GM12878 (cell line): ENCODE data around the gene TMEM161A. TPM values are rescaled to one million over a fixed set of nuclear protein-coding genes. Genes with fewer than 3 reads are reported as not detected.
A peak's percentile ranks its signal among the peaks of the same experiment; 100 is the strongest.
"Not testable (repeated sequence)": the region's sequence is repeated elsewhere in the genome, so short reads cannot be mapped to it uniquely, and the experiment has no call there.

ENCODE experiments used
- ATAC-seq: fragments of 200-7000 bp; cut with Tn5 transposase; 3 replicates; pipeline ENCODE4 v1.9.1; 2020; ENCODE audit warnings: mild to moderate bottlenecking, moderate library complexity
- BruUV-seq: library from RNA; stranded (reverse); fragments of 400-500 nt; replicated peaks from 2 replicates; lab custom pipeline; 2021; lab: Mats Ljungman, UMichigan
- CTCF ChIA-PET: fragments of 300-600 bp; sonication (Branson Sonifier 250); formaldehyde crosslinking; extraction: SDS; loops from one replicate; lab custom pipeline; 2021; ENCODE audit warnings: inconsistent platforms; lab: Yijun Ruan, JAX
- POLR2A ChIA-PET: fragments of 350-600 bp; formaldehyde crosslinking; extraction: SDS; loops from one replicate; lab custom pipeline; 2021; ENCODE audit warnings: inconsistent platforms; lab: Charles Lee
- RAD21 ChIA-PET: fragments of 300-600 bp; sonication (Branson Sonifier 250); formaldehyde crosslinking; loops from one replicate; lab custom pipeline; 2023; ENCODE audit warnings: antibody characterized with exemption; ENCODE audit not compliant: unreplicated experiment; lab: Charles Lee
- SMC1A ChIA-PET: fragments of 300-600 bp; sonication (Branson Sonifier 250); formaldehyde crosslinking; loops from one replicate; lab custom pipeline; 2023; ENCODE audit not compliant: unreplicated experiment, uncharacterized antibody; lab: Charles Lee
- DNase-seq: peaks from one replicate; pipeline ENCODE4 v3.0.0-alpha.2; 2011; ENCODE audit warnings: low read depth, low spot score
- FAIRE-seq: peaks from 3 replicates; lab custom pipeline; 2011; peaks lifted over from hg19 to GRCh38; lab: Jason Lieb, UNC
- H2AFZ ChIP-seq: 2 replicates; pipeline ENCODE4 v1.6.0; 2011; ENCODE audit warnings: low read depth, low read length, control low read depth; ENCODE audit not compliant: control insufficient read depth
- H3K27ac ChIP-seq: 2 replicates; pipeline ENCODE4 v1.5.1; 2011; ENCODE audit warnings: control low read depth; ENCODE audit not compliant: control insufficient read depth, insufficient read depth
- H3K27me3 ChIP-seq, 2 experiments: replicated peaks in 1 of 2; 2 replicates each; pipeline versions ENCODE4 v1.6.0 to v1.6.1; 2011; ENCODE audit warnings: low read length in 1 of 2; ENCODE audit not compliant: control insufficient read depth in 2 of 2, insufficient read depth in 2 of 2
- H3K36me3 ChIP-seq, 2 experiments: 2 replicates each; pipeline ENCODE4 v1.5.1; 2011; ENCODE audit warnings: low read length in 1 of 2; ENCODE audit not compliant: control insufficient read depth in 2 of 2, insufficient read depth in 2 of 2
- H3K4me1 ChIP-seq: 2 replicates; pipeline ENCODE4 v1.6.1; 2011; ENCODE audit warnings: mild to moderate bottlenecking, low read length, moderate library complexity, mixed read lengths; ENCODE audit not compliant: control insufficient read depth, insufficient read depth
- H3K4me2 ChIP-seq: 2 replicates; pipeline ENCODE4 v1.6.0; 2011; ENCODE audit warnings: control low read depth; ENCODE audit not compliant: control insufficient read depth, insufficient read depth
- H3K4me3 ChIP-seq: fragments of 200-600 bp; sonication (generic); 2 replicates; pipeline ENCODE4 v1.5.1; 2016
- H3K79me2 ChIP-seq: 2 replicates; pipeline ENCODE4 v1.6.0; 2011; ENCODE audit warnings: low read length; ENCODE audit not compliant: control insufficient read depth, insufficient read depth
- H3K9ac ChIP-seq: 2 replicates; pipeline ENCODE4 v1.8.0; 2011; ENCODE audit warnings: low read length, control low read depth, mixed read lengths; ENCODE audit not compliant: control insufficient read depth, insufficient read depth
- H3K9me3 ChIP-seq: replicated peaks from 3 replicates; pipeline ENCODE4 v1.5.1; 2011; ENCODE audit warnings: mild to moderate bottlenecking, low read length; ENCODE audit not compliant: control insufficient read depth, insufficient read depth
- H4K20me1 ChIP-seq: 2 replicates; pipeline ENCODE4 v1.6.0; 2011; ENCODE audit not compliant: control insufficient read depth, insufficient read depth
- CEBPB ChIP-seq, 2 experiments: fragments of 150-350 bp in 1 of 2; IDR thresholded peaks; 2 replicates each; pipeline ENCODE4 v1.6.1; 2012 to 2014; ENCODE audit warnings: low read depth in 2 of 2, low read length in 2 of 2, borderline replicate concordance in 1 of 2, inconsistent platforms in 1 of 2
- MYC ChIP-seq: IDR thresholded peaks from 2 replicates; pipeline ENCODE4 v1.6.1; 2011; ENCODE audit warnings: mild to moderate bottlenecking, low read length, moderate library complexity, inconsistent platforms; ENCODE audit not compliant: insufficient read depth, insufficient replicate concordance, insufficient read length, severe bottlenecking
- PAX5 ChIP-seq: IDR thresholded peaks from 2 replicates; pipeline ENCODE4 v1.6.1; 2011; ENCODE audit warnings: low read depth, low read length, borderline replicate concordance
- POU2F2 ChIP-seq: IDR thresholded peaks from 3 replicates; pipeline ENCODE4 v1.6.1; 2011; ENCODE audit warnings: low read depth, mild to moderate bottlenecking, low read length, borderline replicate concordance
- RB1 ChIP-seq: fragments of 450-650 bp; formaldehyde crosslinking; IDR thresholded peaks from 2 replicates; pipeline ENCODE4 v1.6.1; 2017; ENCODE audit warnings: mild to moderate bottlenecking, borderline replicate concordance
- SRF ChIP-seq, 2 experiments: IDR thresholded peaks; 2 replicates each; pipeline ENCODE4 v1.6.1; 2011; ENCODE audit warnings: low read depth in 2 of 2, low read length in 2 of 2, mild to moderate bottlenecking in 1 of 2, moderate library complexity in 1 of 2
- WGBS: methylation state at CpG from one replicate; pipeline ENCODE4 v1.1.6; 2016; ENCODE audit warnings: low lambda C conversion rate; ENCODE audit not compliant: insufficient replicate concordance, insufficient coverage; ENCODE audit errors: missing lambda C conversion rate; 5-methylcytosine and 5-hydroxymethylcytosine counted together
- in situ Hi-C: fragments of 300-500 bp; cut with MboI; formaldehyde crosslinking; loops from 9 replicates; pipeline ENCODE4 v1.14.3; 2018; ENCODE audit warnings: mixed read lengths
- intact Hi-C: fragments of 100-400 bp; cut with micrococcal nuclease; formaldehyde crosslinking; loops from one replicate; pipeline ENCODE4 v1.14.2; 2022; ENCODE audit not compliant: unreplicated experiment
- polyA plus RNA-seq, 11 experiments: library from polyadenylated mRNA; depleted of rRNA in 4 of 11; unstranded in 6 of 11; stranded (reverse) in 5 of 11; fragments of >200 nt; fragmentation: Nextera tagmentation in 4 of 11; fragmentation: Illumina TruSeq in 1 of 11; extraction: Ambion mirVana in 4 of 11; extraction: Trizol in 1 of 11; gene quantifications; 1 replicate in 1 of 11; 2 replicates in 10 of 11; pipeline versions ENCODE4 v1.2.1 to v1.2.3, GENCODE V29; 2011 to 2016; ENCODE audit warnings: inconsistent platforms in 2 of 11, missing spikeins in 2 of 11, low read depth in 1 of 11
- total RNA-seq, 4 experiments: library from RNA; depleted of rRNA in 3 of 4; stranded (reverse); fragments of >200 nt in 3 of 4; fragmentation: Illumina TruSeq in 1 of 4; extraction: Trizol in 1 of 4; gene quantifications; 2 replicates each; pipeline versions ENCODE4 v1.2.1 to v1.2.3, GENCODE V29; 2013 to 2021

Gene TMEM161A
- total and polyA plus RNA-seq, 10 of the 15 experiments (the other 5 are each of a cell fraction or from before 2014, with no cell fraction given), result 1.1 to 37.1 (median 19.0) TPM

GRCh38 chr19:19106938-19107337 is 31.3 kb downstream of the TMEM161A start:
- BruUV-seq, FAIRE-seq, H3K4me3 ChIP-seq, intact Hi-C loops, H3K4me1 ChIP-seq, H2AFZ ChIP-seq, in situ Hi-C loops, POLR2A ChIA-PET, CTCF ChIA-PET, RAD21 ChIA-PET, ATAC-seq, H4K20me1 ChIP-seq, H3K4me2 ChIP-seq, SMC1A ChIA-PET, H3K79me2 ChIP-seq, DNase-seq, H3K36me3 ChIP-seq, H3K27me3 ChIP-seq, H3K9me3 ChIP-seq, H3K9ac ChIP-seq, H3K27ac ChIP-seq: not testable (repeated sequence)
- WGBS, result 100% methylated on average over 6 of the region's 7 CpGs

GRCh38 chr19:19106056-19106551 is 32.2 kb downstream of the TMEM161A start:
- no peaks in the 10 kb centered on the region for H3K9me3 ChIP-seq
- BruUV-seq, result no TSS peak
- ATAC-seq, result 0 out of 3 replicates have a peak, but pooled peaks have one; percentile 8
- H2AFZ ChIP-seq, result no peak overlapping the region
- SMC1A ChIA-PET, result interaction anchor here (1.4 kb wide), 1 partner anchor 9 kb away, joined by 4 read pairs; no protein-coding TSS in a partner anchor
- no peak overlapping the region for H3K9ac ChIP-seq
- no peaks in the 10 kb centered on the region for H3K27me3 ChIP-seq
- RAD21 ChIA-PET, result interaction anchor here (0.6 to 1.2 kb wide), 2 partner anchors 35 to 69 kb away, joined by 3 to 4 read pairs; no protein-coding TSS in a partner anchor
- no peak for FAIRE-seq
- intact Hi-C loops, result no loop called here
- no peaks in the 10 kb centered on the region for H3K79me2 ChIP-seq
- POLR2A ChIA-PET, result no interaction called here
- no peak overlapping the region for H3K4me3 ChIP-seq
- H3K27ac ChIP-seq, result no peak overlapping the region
- peaks cover 0 to 4% of the 10 kb centered on the region in 2 experiments; a peak in 1 of 4 replicates for H3K36me3 ChIP-seq
- H4K20me1 ChIP-seq, result no peaks in the 10 kb centered on the region
- in situ Hi-C loops, result no loop called here
- H3K4me2 ChIP-seq, result no peak overlapping the region
- no peak for TF ChIP-seq RB1
- no peak for TF ChIP-seq CEBPB (IDR thresholded peaks at IDR 0.05; ENCODE audit: borderline replicate concordance in 1 of 2, low read depth in 2 of 2, low read length in 2 of 2)
- TF ChIP-seq POU2F2, result no peak
- TF ChIP-seq MYC, result no peak
- no peak for TF ChIP-seq SRF (IDR thresholded peaks at IDR 0.05; ENCODE audit: low read depth in 2 of 2, low read length in 2 of 2)
- TF ChIP-seq PAX5, result no peak
- CTCF ChIA-PET, result interaction anchor here (1.0 kb wide), 1 partner anchor 68 kb away, joined by 3 read pairs; no protein-coding TSS in a partner anchor
- WGBS, result 94% methylated on average over 23 of the region's 25 CpGs
- H3K4me1 ChIP-seq, result no peaks in the 10 kb centered on the region
- no peak for DNase-seq
